IPS-18c (cell line): ENCODE data around the gene LAPTM5.
"Not testable (repeated sequence)": the region's sequence is repeated elsewhere in the genome, so short reads cannot be mapped to it uniquely, and the experiment has no call there.

Source experiments
- H3K4me3 ChIP-seq: 2 replicates; pipeline ENCODE4 v1.7.0; 2013; ENCODE audit warnings: low read depth, mild to moderate bottlenecking, low read length, moderate library complexity; ENCODE audit not compliant: insufficient read depth
- H3K9me3 ChIP-seq: one replicate; pipeline ENCODE4 v1.6.1; 2013; ENCODE audit warnings: mild to moderate bottlenecking, low read length, moderate library complexity; ENCODE audit not compliant: control insufficient read depth, insufficient read depth

The LAPTM5 gene, protein sequence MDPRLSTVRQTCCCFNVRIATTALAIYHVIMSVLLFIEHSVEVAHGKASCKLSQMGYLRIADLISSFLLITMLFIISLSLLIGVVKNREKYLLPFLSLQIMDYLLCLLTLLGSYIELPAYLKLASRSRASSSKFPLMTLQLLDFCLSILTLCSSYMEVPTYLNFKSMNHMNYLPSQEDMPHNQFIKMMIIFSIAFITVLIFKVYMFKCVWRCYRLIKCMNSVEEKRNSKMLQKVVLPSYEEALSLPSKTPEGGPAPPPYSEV

DNA sequence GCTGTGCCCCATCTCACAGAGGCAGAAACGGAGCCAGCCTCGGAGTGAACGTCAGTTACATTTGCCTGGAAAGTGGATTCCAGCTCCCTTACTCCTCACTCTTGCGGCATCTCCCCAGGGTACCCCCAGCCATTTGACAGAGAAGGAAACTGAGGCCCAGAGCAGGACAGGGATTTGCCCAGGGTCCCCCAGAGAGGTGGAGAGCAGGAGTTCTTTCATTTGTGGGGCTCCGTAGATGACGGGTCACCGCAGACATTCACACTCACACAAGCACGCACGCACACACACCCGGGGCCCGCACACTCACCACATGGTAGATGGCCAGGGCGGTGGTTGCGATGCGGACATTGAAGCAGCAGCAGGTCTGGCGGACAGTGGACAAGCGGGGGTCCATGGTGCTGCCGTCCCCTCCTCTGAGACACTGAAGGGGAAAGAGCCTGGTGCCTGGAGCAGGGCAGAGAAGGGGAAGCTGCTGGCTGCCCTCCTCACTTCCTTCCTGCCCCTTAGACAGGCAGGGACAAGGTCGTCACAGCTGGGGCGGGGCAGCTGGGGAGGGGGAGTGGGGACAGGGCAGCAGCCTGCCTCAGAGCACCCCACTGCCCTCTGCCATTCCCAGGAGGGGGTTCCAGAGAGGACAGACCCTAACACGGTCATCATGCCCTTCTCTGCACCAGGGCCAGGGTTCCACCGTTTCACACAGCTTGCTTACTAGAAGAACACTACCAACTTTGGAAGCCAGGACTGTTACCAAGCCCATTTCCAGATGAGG is at the start of gene LAPTM5:
Gene LAPTM5 (minus strand): TSS at position 423 of the 769 bp plus-strand sequence. CDS start 29 bp downstream, at position 394.
- Histone ChIP-seq H3K9me3 (no peaks in the 10 kb centered on the region), H3K4me3 (no peak within 1 kb of the TSS)

DNA sequence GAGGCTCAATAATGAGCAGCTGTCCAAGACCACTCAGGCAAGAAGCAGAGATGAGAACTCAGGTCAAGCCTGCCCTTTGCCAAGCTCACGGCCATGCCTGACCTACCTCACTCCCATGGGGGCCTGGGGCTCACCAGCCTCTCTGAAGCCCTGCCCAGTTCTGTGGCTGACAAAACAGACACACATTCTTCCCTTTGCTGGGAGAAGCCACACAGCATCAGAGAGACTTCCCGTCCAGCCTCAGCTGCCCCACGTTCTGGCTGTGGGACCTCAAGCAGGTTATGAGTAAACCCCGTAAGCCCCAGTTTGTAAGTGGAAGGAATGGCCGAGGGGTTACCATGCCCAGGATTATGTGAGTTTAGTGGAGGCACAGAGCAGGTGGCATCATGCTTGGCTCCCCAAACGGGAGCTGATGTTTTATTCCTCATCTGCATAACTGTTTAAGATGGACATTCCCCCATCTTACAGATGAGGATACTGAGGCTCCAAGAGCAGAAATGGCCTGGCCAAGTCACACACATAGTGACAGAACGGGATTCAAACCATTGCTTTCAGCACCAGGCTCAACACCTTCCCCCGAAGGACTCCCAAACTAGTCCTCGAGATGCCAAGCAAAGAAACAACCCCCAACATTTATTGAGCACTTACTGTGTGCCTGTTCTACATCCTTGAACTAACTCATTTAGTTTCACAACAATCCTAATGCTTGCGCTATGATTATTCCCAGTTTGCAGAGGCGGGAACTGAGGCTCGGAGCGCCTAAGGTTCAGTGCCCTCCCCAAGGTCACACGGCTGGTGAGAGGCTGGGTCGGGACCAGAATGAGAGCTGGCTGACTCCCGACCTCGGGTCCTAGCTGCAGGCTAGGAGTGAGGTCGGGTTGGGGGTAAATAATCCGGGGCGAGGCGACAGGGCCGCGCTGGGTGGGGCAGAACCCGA is 49.1 kb upstream of the LAPTM5 start:
- Histone ChIP-seq H3K4me3 (no peak overlapping the region), H3K9me3 (no peaks in the 10 kb centered on the region)

DNA sequence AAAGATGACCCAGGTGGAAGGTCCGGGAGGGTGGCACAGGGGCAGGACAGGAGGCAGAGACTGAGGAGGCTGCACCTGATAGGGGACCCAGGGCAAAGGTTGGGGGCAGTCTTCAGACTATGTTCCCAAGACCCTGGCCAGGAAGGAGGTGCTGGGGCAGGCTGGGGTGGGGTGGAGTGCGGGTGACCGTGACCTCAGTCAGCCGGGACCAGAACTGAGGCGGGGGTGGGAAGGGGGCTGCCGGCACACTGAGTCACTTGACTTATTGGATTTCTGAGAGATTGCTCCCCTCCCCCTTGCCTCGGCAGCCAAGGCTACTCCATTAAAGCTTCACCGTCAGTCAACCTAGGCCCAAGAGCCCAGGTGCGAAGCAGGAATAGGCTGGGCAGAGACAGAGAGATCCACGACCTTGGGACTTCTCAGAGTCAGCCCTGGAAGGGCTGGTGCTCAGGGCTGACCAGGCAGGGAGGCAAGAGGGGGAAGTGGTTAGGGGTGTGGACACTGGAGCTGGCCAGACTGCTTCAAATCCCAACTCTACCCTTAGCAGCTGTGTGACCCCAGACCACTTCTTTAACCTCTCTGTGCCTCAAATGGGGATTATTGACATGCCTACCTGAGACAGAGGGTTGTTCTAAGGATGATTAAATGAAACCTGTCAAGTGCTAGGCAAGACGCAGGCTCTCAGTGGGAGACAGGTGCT is 47.9 kb upstream of the LAPTM5 start:
- H3K9me3 ChIP-seq, result no peaks in the 10 kb centered on the region
- H3K4me3 ChIP-seq, result no peak overlapping the region

DNA sequence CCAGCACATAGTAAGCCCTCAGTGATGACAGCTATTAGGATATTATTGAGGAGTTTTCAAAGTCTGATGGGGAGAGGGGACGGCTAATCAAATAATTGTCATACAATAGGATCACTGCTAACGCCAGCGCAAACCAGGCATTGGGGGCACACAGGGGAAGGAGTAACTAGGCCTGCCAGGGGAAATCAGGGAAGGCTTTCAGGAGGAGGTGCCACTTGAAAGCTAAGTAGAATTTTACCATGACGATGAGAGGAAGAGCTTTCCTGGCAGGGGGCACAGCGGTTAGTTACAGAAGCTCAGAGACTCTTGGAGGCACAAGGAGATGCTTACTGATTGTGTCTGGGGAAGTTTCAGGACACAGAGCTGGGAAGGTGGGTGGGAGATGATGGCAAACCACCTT is 47.2 kb upstream of the LAPTM5 start:
- Histone ChIP-seq H3K4me3 (no peak overlapping the region), H3K9me3 (no peaks in the 10 kb centered on the region)

DNA sequence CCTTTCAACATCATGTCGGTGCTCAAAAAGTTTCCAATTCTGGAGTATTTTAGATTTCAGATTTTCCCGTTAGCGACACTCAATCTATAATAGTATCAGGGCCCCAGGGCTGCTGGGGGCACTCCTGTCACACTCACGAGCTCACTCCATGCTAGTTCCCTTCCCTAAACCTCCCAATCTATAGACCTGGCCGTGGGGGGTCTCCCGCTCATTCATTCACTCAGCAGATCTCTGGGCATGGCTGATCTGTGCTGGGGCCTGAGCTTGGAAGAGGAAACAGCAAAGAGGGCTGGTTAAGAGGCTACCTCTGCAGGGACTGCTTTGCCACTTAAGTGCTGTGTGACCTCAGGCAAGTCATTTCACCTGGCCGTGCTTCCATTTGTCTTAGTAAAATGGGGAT is 46.8 kb upstream of the LAPTM5 start:
- Histone ChIP-seq H3K9me3 (no peaks in the 10 kb centered on the region), H3K4me3 (no peak overlapping the region)

DNA sequence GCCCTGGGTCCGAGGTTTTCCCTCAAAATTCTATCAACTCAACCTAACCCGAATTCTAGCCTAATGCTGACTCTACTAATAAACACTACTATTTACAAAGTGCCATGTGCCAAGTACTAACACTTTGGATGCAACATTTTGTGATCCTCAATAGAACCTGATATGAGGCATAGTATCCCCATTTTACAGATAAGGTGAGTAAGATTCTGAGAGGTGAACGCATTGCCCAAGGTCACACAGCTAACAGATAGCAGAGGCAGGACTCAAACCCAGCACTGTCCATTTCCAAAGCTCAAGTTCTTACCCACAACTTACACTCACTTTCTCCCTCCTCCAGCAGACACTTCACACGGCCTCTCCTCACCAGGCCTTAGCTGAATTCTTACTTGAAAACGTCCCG is 46.0 kb upstream of the LAPTM5 start:
- Histone ChIP-seq H3K4me3 (no peak overlapping the region), H3K9me3 (no peaks in the 10 kb centered on the region)

DNA sequence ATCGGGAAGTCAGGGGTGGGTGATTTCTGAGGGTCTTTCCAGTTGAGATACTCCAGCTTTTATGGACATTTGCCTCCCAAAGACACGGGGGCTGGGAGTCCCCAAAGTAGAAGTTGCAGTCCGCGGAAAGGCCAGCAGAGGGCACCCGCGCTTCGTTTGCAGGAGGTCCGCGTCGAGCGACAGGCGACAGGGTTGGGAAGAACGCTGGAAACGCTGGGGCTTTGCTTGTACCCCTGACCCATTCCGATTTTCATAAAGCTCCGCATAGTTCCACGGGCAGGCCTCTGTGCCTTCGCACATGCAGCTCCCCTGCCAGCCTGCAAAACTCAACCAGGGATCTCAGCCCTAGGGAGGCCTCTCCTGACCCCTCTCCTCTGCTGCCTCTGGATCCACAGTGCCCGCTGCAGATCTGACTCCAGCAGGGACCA is 44.2 kb upstream of the LAPTM5 start:
- no peaks in the 10 kb centered on the region for H3K9me3 ChIP-seq
- H3K4me3 ChIP-seq, result no peak overlapping the region

DNA sequence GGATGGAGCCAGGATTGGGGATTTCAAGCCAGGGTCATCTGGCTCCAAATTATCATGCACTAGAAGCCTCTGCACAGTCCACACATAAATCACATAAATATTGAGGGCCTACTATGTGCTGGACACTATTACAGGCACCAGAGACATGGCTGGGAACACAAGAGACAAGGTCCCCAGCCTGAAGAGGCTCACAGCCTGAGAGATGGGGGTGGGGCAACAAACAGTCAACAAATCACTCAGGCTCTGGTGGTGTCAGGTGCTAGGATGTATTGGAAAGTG is 41.6 kb upstream of the LAPTM5 start:
- Histone ChIP-seq H3K4me3 (no peak overlapping the region), H3K9me3 (no peaks in the 10 kb centered on the region)

DNA sequence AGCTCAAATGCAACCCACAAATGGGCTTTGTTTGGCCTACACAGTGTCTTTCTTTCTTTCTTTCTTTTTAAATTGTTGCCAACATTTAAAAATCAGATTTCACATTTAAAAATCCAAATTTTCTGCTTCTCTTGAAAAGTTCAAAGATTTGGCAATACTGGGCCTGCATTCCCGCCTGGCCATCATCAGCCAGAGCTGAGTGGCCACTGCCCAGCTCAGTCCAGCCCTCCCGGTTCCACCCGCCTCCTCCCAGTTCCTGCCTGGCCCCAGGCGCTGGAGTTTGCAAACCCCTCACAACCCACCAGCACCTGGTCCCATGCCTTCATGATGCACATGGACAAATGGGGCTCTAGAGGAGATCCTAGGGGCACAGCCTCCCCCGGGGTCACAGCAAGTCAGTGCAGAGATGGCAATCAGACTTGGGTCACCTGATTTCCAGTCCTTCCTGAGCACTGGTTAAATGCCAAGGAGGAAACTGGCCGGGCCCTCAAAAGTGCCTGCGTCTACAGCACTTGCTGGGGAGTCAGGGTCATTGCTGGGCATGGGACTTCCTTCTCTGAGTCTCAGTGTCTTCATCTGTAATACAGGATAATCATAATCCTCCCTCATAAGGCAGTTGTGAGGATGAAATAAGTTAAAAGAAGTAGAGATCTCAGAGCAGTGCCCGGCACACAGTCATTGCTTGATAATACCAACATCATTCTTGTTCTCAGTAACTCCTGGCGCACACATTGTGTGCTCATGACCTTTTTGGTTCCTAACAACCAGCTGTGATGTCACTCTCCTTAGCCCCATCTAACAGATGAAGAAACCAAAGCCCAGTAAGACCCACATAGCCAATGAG is 41.0 kb upstream of the LAPTM5 start:
- no peaks in the 10 kb centered on the region for H3K9me3 ChIP-seq
- no peak overlapping the region for H3K4me3 ChIP-seq

DNA sequence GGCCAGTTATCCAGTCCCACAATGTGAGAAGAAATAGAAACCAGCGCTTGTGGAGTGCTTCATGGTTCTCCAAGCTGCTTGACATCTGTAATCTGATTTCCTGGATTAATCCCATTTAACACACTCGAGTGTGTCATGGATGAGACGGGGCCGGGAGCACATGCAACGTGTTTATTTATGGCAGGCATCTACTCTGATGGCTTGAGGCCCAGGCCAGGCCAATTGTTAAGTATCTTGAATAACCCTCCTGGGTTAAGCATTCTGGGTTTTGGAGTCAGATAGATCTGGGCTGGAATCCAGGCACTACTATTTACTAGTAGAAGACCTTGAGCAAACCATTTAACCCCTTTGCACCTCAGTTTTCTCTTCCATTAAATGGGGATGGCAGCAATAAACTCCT is 37.5 kb upstream of the LAPTM5 start:
- Histone ChIP-seq H3K4me3 (no peak overlapping the region), H3K9me3 (no peaks in the 10 kb centered on the region)

DNA sequence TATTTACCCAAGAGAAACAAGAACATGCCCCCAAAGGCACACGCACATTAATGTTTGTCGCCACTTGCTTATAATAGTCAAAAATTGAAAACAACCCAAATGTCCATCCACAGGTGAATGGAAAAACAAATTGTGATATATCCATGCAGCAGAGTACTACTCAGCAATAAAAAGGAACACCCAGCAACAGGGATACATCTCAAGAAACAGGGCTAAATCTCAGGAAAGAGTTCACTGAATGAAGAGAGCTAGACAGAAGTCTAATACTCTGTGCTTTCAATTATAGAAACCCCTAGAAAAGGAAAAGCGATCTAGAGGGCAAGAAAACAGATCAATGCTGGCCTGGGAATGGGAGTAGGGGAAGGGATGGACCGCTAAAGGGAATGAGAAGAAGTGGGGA is 36.7 kb upstream of the LAPTM5 start:
- Histone ChIP-seq H3K4me3 (no peak overlapping the region), H3K9me3 (no peaks in the 10 kb centered on the region)

DNA sequence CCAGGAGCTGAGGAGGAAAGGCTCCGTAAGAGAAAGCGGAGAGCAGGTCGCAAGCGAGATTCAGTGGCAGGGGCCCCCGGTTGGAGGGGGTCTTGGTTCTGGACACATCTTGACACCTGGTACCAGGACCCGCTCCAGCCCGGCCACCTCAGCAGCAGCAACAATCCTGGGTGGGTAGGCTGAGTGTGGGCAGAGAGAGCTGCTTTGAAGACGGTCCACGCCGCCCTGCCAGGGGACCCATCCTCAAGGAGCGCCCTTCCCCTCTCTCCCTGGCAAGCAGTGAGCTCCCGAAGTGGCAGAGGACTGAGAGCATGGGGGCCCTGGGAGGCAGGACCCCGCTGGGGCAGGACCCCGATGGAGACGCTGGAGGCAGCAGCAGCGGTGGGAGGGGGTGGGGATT is 35.6 kb upstream of the LAPTM5 start:
- Histone ChIP-seq H3K4me3 (no peak overlapping the region), H3K9me3 (no peaks in the 10 kb centered on the region)

DNA sequence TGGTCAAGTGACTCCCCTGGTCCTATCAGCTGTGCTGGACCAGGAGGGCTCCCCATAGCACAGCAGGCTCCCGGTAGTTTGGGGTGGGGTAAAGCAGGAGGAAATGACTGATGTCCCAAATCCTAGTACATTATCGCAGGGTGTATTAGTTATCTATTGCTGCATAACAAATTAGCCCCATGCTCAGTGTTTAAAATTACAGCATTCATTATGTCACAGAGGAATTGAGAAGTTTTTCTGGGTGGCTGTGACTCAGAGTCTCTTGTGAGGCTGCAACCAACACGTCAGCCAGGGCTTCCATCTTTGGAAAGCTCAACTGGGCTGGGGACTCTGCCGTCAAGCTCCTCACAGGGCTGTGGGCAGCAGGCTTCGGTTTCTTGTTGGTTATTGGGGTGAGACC is 34.3 kb upstream of the LAPTM5 start:
- no peak overlapping the region for H3K4me3 ChIP-seq
- H3K9me3 ChIP-seq, result no peaks in the 10 kb centered on the region

DNA sequence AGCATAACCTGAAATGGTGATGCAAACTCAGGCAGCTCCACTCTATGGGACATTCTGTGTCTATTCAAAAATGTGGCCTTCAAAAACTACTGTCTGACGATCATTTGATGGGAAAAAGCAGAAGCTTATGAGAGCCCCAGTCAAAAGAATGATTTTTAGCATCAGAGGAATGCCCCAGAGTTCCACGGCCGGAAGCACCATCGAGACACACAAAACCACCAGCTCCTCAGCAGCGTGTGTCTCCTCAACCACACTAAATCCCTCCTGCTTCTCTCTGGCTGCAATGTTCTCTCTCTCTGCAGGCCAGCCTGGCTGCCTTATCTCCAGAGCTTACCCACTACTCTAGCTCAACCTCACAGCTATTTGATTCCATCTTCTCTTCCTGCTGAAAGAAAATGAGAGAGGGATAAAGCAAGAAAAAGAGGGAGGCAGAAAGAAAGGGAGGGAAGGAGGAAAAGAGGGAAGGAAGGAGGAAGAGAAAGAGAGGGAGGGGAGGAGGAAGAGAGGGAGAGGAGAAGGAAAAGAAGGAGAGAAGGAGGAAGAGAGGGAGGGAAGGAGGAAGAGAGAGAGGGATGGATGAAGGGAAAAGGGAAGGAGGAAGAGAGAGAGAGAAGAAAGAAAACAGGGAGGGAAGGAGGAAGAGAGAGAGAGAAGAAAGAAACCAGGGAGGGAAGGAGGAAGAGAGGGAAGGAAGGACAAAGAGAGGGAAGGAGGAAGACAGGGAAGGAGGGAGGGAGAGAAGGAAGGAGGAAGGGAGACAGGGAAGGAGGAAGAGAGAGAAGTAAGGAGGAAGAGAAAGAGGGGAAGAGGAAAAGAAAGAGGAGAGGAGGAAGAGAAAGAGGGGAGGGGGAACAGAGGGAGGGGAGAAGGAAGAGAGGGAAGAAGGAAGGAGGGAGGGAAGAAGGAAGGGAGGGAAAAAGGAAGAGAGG is 33.5 kb upstream of the LAPTM5 start:
- no peak overlapping the region for H3K4me3 ChIP-seq
- no peaks in the 10 kb centered on the region for H3K9me3 ChIP-seq

DNA sequence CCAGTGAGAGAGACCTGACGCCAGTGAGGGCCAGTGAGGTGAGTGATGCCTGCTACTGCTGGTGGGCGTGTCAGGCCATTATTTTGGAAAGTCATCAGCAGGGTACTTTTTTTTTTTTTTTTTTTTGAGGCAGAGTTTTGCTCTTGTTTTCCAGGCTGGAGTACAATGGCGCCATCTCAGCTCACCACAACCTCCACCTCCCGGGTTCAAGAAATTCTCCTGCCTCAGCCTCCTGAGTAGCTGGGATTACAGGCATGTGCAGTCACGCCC is 32.6 kb upstream of the LAPTM5 start:
- H3K9me3 ChIP-seq, H3K4me3 ChIP-seq: not testable (repeated sequence)
